ENCODE data around the gene TFIP11.

The TFIP11 gene

GRCh38 chr22:26446808-26447515 lies 65.3 kb downstream of the TFIP11 start:
- Histone ChIP-seq H3K36me3 (peaks cover 48% of the 10 kb centered on the region), H3K4me2 (no peak overlapping the region), H4K20me1 (peaks cover 96% of the 10 kb centered on the region), H3K9me3 (no peaks in the 10 kb centered on the region), H3K27ac (no peak overlapping the region), H3K27me3 (no peaks in the 10 kb centered on the region), H3K4me1 (peaks cover 22% of the 10 kb centered on the region), H3K4me3 (no peak overlapping the region), H3K9ac (no peak overlapping the region)
- TF ChIP-seq Cebpa-rat (IDR thresholded peaks at IDR 0.05) = 0 out of 2 replicates have a peak, but pooled peaks have one; percentile 13

DNA sequence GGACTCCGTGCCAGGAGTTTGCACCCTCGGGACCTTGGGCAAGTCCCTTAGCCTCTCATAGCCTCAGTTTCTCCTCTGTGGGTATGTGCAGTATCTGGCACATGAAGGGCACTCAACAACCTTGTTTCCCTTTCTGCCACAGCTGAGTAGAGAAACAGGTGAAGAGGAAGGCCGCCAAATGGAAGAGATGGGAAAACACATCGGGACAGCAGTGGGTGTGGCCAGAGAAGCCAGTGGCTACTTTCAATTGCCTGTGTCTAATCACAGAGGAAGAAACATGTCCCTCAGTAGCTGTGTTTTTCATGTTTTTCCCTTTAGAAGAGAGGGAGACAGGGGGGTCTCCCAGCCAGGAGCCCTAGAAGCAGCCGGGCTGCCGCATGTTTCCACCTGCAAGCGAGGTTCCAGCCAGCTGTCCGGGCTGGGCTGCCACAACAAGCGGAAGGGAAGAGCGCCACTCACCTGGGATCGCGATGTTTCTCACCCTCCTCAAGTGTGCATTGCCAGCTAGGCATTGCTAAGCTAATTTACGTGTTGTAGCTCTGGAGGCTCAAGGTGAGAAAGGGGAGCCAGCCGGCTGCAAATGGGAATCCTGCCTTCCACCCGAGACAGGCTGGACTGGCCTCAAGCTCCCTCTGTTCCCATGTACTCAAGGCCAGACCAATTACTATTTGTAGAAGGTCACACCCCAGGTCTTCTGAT lies 66.5 kb downstream of the TFIP11 start:
- H3K27ac ChIP-seq = no peak overlapping the region
- H3K9me3 ChIP-seq = no peaks in the 10 kb centered on the region
- peaks cover 87% of the 10 kb centered on the region for H4K20me1 ChIP-seq

GRCh38 chr22:26444777-26445176 lies 67.5 kb downstream of the TFIP11 start:
- no peak overlapping the region for H3K27ac ChIP-seq
- no peak for TF ChIP-seq Cebpa-rat (IDR thresholded peaks at IDR 0.05)
- peaks cover 87% of the 10 kb centered on the region for H4K20me1 ChIP-seq
- H3K4me2 ChIP-seq = no peak overlapping the region
- H3K36me3 ChIP-seq = peaks cover 26% of the 10 kb centered on the region
- H3K9me3 ChIP-seq = no peaks in the 10 kb centered on the region
- peaks cover 22% of the 10 kb centered on the region for H3K4me1 ChIP-seq
- H3K9ac ChIP-seq = no peak overlapping the region
- no peaks in the 10 kb centered on the region for H3K27me3 ChIP-seq
- H3K4me3 ChIP-seq = no peak overlapping the region

More for the DNA sequence above, 66.5 kb downstream of the TFIP11 start:
- H3K9ac ChIP-seq = no peak overlapping the region
- H3K4me2 ChIP-seq = no peak overlapping the region
- H3K4me3 ChIP-seq = no peak overlapping the region
- peaks cover 36% of the 10 kb centered on the region for H3K36me3 ChIP-seq
- no peak for TF ChIP-seq Cebpa-rat (IDR thresholded peaks at IDR 0.05)
- peaks cover 22% of the 10 kb centered on the region for H3K4me1 ChIP-seq
- no peaks in the 10 kb centered on the region for H3K27me3 ChIP-seq

- H3K36me3 ChIP-seq = peaks cover 25% of the 10 kb centered on the region
- H3K4me2 ChIP-seq = no peak overlapping the region
- no peaks in the 10 kb centered on the region for H3K9me3 ChIP-seq
- H3K27me3 ChIP-seq = no peaks in the 10 kb centered on the region
- TF ChIP-seq Cebpa-rat (IDR thresholded peaks at IDR 0.05) = no peak
- no peak overlapping the region; the same call in 1 of the 2 replicates for H3K27ac ChIP-seq
- peaks cover 85% of the 10 kb centered on the region for H4K20me1 ChIP-seq
- no peak overlapping the region for H3K4me3 ChIP-seq
- no peak overlapping the region for H3K9ac ChIP-seq
- peaks cover 19% of the 10 kb centered on the region for H3K4me1 ChIP-seq
Measured at GRCh38 chr22:26443901-26444690, 68.2 kb downstream of the TFIP11 start.

GRCh38 chr22:26442086-26442756 lies 70.1 kb downstream of the TFIP11 start:
- no peak overlapping the region for H3K9ac ChIP-seq
- H3K4me3 ChIP-seq = no peak overlapping the region
- peaks cover 14% of the 10 kb centered on the region for H3K4me1 ChIP-seq
- peaks cover 34% of the 10 kb centered on the region for H3K36me3 ChIP-seq
- no peaks in the 10 kb centered on the region for H3K9me3 ChIP-seq
- H3K4me2 ChIP-seq = no peak overlapping the region
- peaks cover 76% of the 10 kb centered on the region for H4K20me1 ChIP-seq
- no peak overlapping the region for H3K27ac ChIP-seq
- H3K27me3 ChIP-seq = no peaks in the 10 kb centered on the region
- no peak for TF ChIP-seq Cebpa-rat (IDR thresholded peaks at IDR 0.05)
